ENCODE data around the gene TOP2A. TPM values are rescaled to one million over a fixed set of nuclear protein-coding genes. Genes with fewer than 3 reads are reported as not detected.

Gene TOP2A, protein sequence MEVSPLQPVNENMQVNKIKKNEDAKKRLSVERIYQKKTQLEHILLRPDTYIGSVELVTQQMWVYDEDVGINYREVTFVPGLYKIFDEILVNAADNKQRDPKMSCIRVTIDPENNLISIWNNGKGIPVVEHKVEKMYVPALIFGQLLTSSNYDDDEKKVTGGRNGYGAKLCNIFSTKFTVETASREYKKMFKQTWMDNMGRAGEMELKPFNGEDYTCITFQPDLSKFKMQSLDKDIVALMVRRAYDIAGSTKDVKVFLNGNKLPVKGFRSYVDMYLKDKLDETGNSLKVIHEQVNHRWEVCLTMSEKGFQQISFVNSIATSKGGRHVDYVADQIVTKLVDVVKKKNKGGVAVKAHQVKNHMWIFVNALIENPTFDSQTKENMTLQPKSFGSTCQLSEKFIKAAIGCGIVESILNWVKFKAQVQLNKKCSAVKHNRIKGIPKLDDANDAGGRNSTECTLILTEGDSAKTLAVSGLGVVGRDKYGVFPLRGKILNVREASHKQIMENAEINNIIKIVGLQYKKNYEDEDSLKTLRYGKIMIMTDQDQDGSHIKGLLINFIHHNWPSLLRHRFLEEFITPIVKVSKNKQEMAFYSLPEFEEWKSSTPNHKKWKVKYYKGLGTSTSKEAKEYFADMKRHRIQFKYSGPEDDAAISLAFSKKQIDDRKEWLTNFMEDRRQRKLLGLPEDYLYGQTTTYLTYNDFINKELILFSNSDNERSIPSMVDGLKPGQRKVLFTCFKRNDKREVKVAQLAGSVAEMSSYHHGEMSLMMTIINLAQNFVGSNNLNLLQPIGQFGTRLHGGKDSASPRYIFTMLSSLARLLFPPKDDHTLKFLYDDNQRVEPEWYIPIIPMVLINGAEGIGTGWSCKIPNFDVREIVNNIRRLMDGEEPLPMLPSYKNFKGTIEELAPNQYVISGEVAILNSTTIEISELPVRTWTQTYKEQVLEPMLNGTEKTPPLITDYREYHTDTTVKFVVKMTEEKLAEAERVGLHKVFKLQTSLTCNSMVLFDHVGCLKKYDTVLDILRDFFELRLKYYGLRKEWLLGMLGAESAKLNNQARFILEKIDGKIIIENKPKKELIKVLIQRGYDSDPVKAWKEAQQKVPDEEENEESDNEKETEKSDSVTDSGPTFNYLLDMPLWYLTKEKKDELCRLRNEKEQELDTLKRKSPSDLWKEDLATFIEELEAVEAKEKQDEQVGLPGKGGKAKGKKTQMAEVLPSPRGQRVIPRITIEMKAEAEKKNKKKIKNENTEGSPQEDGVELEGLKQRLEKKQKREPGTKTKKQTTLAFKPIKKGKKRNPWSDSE (N-terminal part only)
- polyA plus RNA-seq (2013) = 98.7 and 104 TPM in 2 replicates

DNA sequence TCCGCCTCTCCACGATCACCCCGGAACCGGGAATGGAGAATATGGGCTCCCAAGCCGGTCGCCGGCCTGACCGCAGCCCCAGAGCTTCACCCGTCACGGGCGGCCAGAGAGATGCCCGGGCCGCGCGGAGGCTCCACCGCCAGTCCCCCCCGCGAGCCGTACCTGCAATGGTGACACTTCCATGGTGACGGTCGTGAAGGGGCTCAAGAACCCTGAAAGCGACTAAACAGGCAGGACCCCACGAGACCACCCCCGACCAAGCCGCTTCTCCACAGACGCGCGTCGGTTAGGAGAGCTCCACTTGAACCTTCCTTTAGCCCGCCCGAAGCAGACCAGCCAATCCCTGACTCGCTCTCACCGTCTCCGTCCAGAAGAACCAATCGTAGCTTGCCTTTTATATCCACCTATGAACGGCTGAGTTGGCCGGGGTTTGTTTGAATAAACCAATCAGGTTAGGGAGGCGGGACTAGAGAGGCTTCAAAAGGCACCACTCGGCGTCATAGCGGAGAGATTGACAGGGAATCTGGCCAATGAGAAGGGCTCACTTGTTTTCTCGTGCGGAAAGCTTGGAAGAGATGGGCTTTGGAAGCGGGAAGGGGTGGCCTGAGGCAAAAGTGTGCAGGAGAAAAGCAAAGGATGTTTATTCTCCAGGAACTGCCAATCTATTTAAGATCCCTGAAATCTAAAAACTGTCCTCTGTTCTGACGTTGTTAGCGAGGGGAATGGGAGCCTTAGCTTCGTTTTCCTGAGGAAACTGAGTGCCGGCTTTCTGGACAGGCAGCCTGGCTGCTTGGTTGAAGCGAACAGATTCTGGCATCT lies at the start of gene TOP2A:
Gene TOP2A (minus strand): TSS at position 288 of the 819 bp plus-strand sequence. CDS start 105 bp downstream, at position 183.
- DNase-seq = peak; percentile 99 to 100
- WGBS (ENCODE audit: extremely low coverage, insufficient coverage, insufficient read length) = no CpG with 5 or more reads among the region's 49 CpGs
- H3K18ac ChIP-seq (ENCODE audit: low read length) = peak within 1 kb of the TSS; percentile 58
- peak within 1 kb of the TSS; percentile 20 for H3K27ac ChIP-seq (ENCODE audit: low read depth, low read length)
- peaks cover 3% of the 10 kb centered on the region for H3K79me1 ChIP-seq (ENCODE audit: low read length)
- H4K91ac ChIP-seq (ENCODE audit: low read depth, low read length) = peak within 1 kb of the TSS; percentile 69
- H3K14ac ChIP-seq (ENCODE audit: low read length) = peak within 1 kb of the TSS; percentile 36
- H3K23ac ChIP-seq (ENCODE audit: low read length) = no peak within 1 kb of the TSS
- H3K4me1 ChIP-seq (ENCODE audit: control insufficient read depth in 1 of 2, insufficient read depth in 2 of 2, low read length in 2 of 2) = no peaks in the 10 kb centered on the region
- H3K4me3 ChIP-seq (ENCODE audit: low read depth, low read length) = peak within 1 kb of the TSS; percentile 96
- H3K36me3 ChIP-seq (ENCODE audit: control insufficient read depth in 1 of 2, insufficient read depth in 2 of 2, low read length in 2 of 2) = peaks cover 4 to 8% of the 10 kb centered on the region in 2 experiments
- H4K12ac ChIP-seq (ENCODE audit: low read depth, low read length) = peak within 1 kb of the TSS; percentile 85
- H2BK120ac ChIP-seq (ENCODE audit: insufficient read depth, low read length, poor library complexity) = peak within 1 kb of the TSS; percentile 18
- H3K27me3 ChIP-seq (ENCODE audit: insufficient read depth, low read length) = no peaks in the 10 kb centered on the region
- peak within 1 kb of the TSS; percentile 83 for H2AK5ac ChIP-seq (ENCODE audit: low read length)
- H3K4me2 ChIP-seq (ENCODE audit: low read length) = peak within 1 kb of the TSS; percentile 87
- H3K4ac ChIP-seq (ENCODE audit: low read depth, low read length) = peak within 1 kb of the TSS; percentile 80
- H2BK5ac ChIP-seq (ENCODE audit: low read depth, low read length, poor library complexity) = peak within 1 kb of the TSS; percentile 38
- H3K79me2 ChIP-seq (ENCODE audit: control insufficient read depth, insufficient read depth, low read length, poor library complexity) = peaks cover 6% of the 10 kb centered on the region
- H4K8ac ChIP-seq (ENCODE audit: low read depth, low read length) = peak within 1 kb of the TSS; percentile 87
- H3K9me3 ChIP-seq (ENCODE audit: insufficient read depth, low read depth, low read length) = no peaks in the 10 kb centered on the region
- peak within 1 kb of the TSS; percentile 90 for H3K9ac ChIP-seq (ENCODE audit: low read length)
- peak within 1 kb of the TSS; percentile 90 for H2AFZ ChIP-seq (ENCODE audit: insufficient read depth, low read length, poor library complexity)
- no peak within 1 kb of the TSS for H2BK12ac ChIP-seq (ENCODE audit: low read length)

DNA sequence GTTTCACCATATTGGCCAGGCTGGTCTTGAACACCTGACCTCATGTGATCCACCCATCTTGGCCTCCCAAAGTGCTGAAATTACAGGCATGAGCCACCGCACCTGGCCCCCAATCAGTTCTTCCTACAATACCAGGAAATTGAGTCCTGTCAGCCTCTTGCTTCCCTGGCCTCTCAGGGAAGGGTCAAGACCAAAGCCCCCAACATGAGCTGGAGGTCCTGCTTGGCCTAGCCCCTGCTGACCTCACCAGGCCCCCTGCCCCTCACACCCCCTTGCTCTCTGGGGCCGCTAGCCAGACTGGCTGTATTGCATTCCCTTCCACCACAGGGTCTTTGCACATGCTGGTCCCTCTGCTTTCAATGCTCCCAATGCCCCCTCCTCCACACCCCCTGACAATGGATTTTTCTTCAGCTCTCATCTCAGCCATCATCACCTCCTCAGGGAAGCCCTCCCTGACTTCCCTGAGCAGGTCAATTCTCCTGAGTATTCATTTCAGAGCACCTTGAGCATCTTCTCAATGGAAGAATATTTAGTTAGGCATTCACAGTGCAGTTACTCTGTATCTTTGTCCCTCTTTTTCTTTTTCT lies 49.7 kb upstream of the TOP2A start:
- Histone ChIP-seq H4K12ac (ENCODE audit: low read depth, low read length) (no peak overlapping the region), H3K4me3 (ENCODE audit: low read depth, low read length) (no peak overlapping the region), H3K23ac (ENCODE audit: low read length) (no peak overlapping the region), H3K9ac (ENCODE audit: low read length) (no peak overlapping the region), H3K14ac (ENCODE audit: low read length) (no peak overlapping the region), H2AFZ (ENCODE audit: insufficient read depth, low read length, poor library complexity) (no peak overlapping the region), H2AK5ac (ENCODE audit: low read length) (no peak overlapping the region), H3K18ac (ENCODE audit: low read length) (no peak overlapping the region), H3K79me2 (ENCODE audit: control insufficient read depth, insufficient read depth, low read length, poor library complexity) (no peaks in the 10 kb centered on the region), H3K36me3 (ENCODE audit: control insufficient read depth in 1 of 2, insufficient read depth in 2 of 2, low read length in 2 of 2) (no peaks in the 10 kb centered on the region), H4K8ac (ENCODE audit: low read depth, low read length) (no peak overlapping the region), H4K91ac (ENCODE audit: low read depth, low read length) (no peak overlapping the region), H3K4ac (ENCODE audit: low read depth, low read length) (no peak overlapping the region), H3K27me3 (ENCODE audit: insufficient read depth, low read length) (no peaks in the 10 kb centered on the region), H3K4me2 (ENCODE audit: low read length) (no peak overlapping the region), H3K9me3 (ENCODE audit: insufficient read depth, low read depth, low read length) (peaks cover 4% of the 10 kb centered on the region), H2BK120ac (ENCODE audit: insufficient read depth, low read length, poor library complexity) (no peak overlapping the region), H3K4me1 (ENCODE audit: control insufficient read depth in 1 of 2, insufficient read depth in 2 of 2, low read length in 2 of 2) (peaks cover 9 to 13% of the 10 kb centered on the region in 2 experiments), H2BK12ac (ENCODE audit: low read length) (no peak overlapping the region), H2BK5ac (ENCODE audit: low read depth, low read length, poor library complexity) (no peak overlapping the region), H3K27ac (ENCODE audit: low read depth, low read length) (no peak overlapping the region), H3K79me1 (ENCODE audit: low read length) (peaks cover 5% of the 10 kb centered on the region)
- no peak for DNase-seq
- WGBS (ENCODE audit: extremely low coverage, insufficient coverage, insufficient read length) = no CpG with 5 or more reads among the region's 2 CpGs

DNA sequence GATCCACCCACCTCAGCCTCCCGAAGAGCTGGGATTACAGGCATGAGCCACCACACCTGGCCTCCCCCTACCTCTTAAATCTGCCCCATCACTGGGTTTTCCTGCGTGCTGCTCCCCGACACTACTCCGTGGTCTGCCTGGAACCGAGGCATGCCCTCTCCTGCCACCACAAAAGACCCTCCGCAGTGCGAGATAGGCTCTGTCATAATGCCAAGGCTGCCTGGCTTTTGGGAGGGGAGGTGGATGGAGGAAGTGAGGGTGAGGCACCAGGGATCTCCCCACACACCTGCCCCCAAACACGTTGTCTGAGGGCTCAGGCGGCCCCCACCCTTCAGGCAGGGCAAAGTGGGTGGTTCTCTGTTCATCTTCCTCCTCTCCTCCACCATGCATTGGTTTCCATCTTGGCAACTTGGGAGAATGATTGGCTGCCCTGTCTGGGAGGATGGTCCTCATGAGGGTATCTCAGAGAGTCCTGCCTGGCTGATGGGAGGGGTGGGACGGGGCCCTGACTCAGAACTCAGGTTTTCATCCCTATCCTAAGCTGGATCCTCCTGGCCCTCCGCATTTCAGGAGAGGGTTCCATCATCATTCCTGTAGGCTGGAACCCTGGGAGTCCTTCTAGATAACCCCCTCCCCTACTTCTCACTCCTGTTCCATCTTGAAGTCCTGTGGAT lies 48.7 kb upstream of the TOP2A start:
- WGBS (ENCODE audit: extremely low coverage, insufficient coverage, insufficient read length) = no CpG with 5 or more reads among the region's 11 CpGs

More for the DNA sequence above, 48.7 kb upstream of the TOP2A start:
- Histone ChIP-seq H3K4me2 (ENCODE audit: low read length) (no peak overlapping the region), H3K36me3 (ENCODE audit: control insufficient read depth in 1 of 2, insufficient read depth in 2 of 2, low read length in 2 of 2) (no peaks in the 10 kb centered on the region), H3K27ac (ENCODE audit: low read depth, low read length) (no peak overlapping the region), H3K27me3 (ENCODE audit: insufficient read depth, low read length) (no peaks in the 10 kb centered on the region), H2AK5ac (ENCODE audit: low read length) (no peak overlapping the region), H4K12ac (ENCODE audit: low read depth, low read length) (no peak overlapping the region), H3K4ac (ENCODE audit: low read depth, low read length) (no peak overlapping the region), H3K4me3 (ENCODE audit: low read depth, low read length) (peak overlapping the region; percentile 12), H2BK12ac (ENCODE audit: low read length) (no peak overlapping the region), H3K4me1 (ENCODE audit: control insufficient read depth in 1 of 2, insufficient read depth in 2 of 2, low read length in 2 of 2) (peaks cover 7 to 8% of the 10 kb centered on the region in 2 experiments), H3K18ac (ENCODE audit: low read length) (no peak overlapping the region), H3K14ac (ENCODE audit: low read length) (no peak overlapping the region), H2BK5ac (ENCODE audit: low read depth, low read length, poor library complexity) (no peak overlapping the region), H4K8ac (ENCODE audit: low read depth, low read length) (no peak overlapping the region), H3K79me1 (ENCODE audit: low read length) (peaks cover 5% of the 10 kb centered on the region), H2BK120ac (ENCODE audit: insufficient read depth, low read length, poor library complexity) (no peak overlapping the region), H3K9me3 (ENCODE audit: insufficient read depth, low read depth, low read length) (no peaks in the 10 kb centered on the region), H3K23ac (ENCODE audit: low read length) (no peak overlapping the region), H2AFZ (ENCODE audit: insufficient read depth, low read length, poor library complexity) (no peak overlapping the region), H3K79me2 (ENCODE audit: control insufficient read depth, insufficient read depth, low read length, poor library complexity) (no peaks in the 10 kb centered on the region), H4K91ac (ENCODE audit: low read depth, low read length) (no peak overlapping the region), H3K9ac (ENCODE audit: low read length) (no peak overlapping the region)
- DNase-seq = no peak
